WTC11 (cell line): Measurements from ENCODE around the gene RNF150. TPM values are rescaled to one million over a fixed set of nuclear protein-coding genes. Genes with fewer than 3 reads are reported as not detected.

ENCODE experiments used
- ATAC-seq: fragments of 200-7000 bp; cut with Tn5 transposase; 2 replicates; pipeline ENCODE4 v1.10.0; 2021; ENCODE audit warnings: mild to moderate bottlenecking, moderate library complexity
- CTCF ChIA-PET: fragments of 300-600 bp; sonication (Branson Sonifier 250); formaldehyde crosslinking; loops from one replicate; lab custom pipeline; 2021; ENCODE audit warnings: antibody characterized with exemption; lab: Charles Lee
- POLR2A ChIA-PET: fragments of 350-600 bp; sonication (Branson Sonifier 250); formaldehyde crosslinking; loops from one replicate; lab custom pipeline; 2021; ENCODE audit warnings: antibody characterized with exemption; lab: Charles Lee
- DNase-seq: peaks from one replicate; pipeline ENCODE4 v3.0.0; 2021; ENCODE audit warnings: low spot score
- H3K27ac Mint-ChIP-seq: 2 replicates; pipeline ENCODE4 v1.8.0; 2021; ENCODE audit warnings: mixed read lengths
- H3K27me3 Mint-ChIP-seq: 2 replicates; pipeline ENCODE4 v1.8.0; 2021; ENCODE audit warnings: low read depth, mild to moderate bottlenecking, moderate library complexity, mixed read lengths
- H3K36me3 Mint-ChIP-seq: 2 replicates; pipeline ENCODE4 v1.8.0; 2021; ENCODE audit warnings: mixed read lengths
- H3K4me1 Mint-ChIP-seq: 2 replicates; pipeline ENCODE4 v1.8.0; 2022; ENCODE audit warnings: mixed read lengths
- H3K4me3 Mint-ChIP-seq: 2 replicates; pipeline ENCODE4 v1.8.0; 2021; ENCODE audit warnings: mild to moderate bottlenecking, moderate library complexity, mixed read lengths
- H3K9me3 Mint-ChIP-seq: 2 replicates; pipeline ENCODE4 v1.8.0; 2021; ENCODE audit warnings: mixed read lengths
- CBFB ChIP-seq: sonication (generic); formaldehyde crosslinking; IDR thresholded peaks from 2 replicates; pipeline ENCODE4 v1.8.1; 2022; ENCODE audit warnings: mild to moderate bottlenecking, low read depth, missing genetic modification reagents
- ELF4 ChIP-seq: sonication (generic); formaldehyde crosslinking; IDR thresholded peaks from 2 replicates; pipeline ENCODE4 v1.8.1; 2022; ENCODE audit warnings: low read depth, mild to moderate bottlenecking, moderate library complexity, missing genetic modification reagents
- ESRRA ChIP-seq: sonication (generic); formaldehyde crosslinking; IDR thresholded peaks from 2 replicates; pipeline ENCODE4 v1.8.1; 2022; ENCODE audit warnings: mild to moderate bottlenecking, missing genetic modification reagents, borderline replicate concordance
- ETV6 ChIP-seq: sonication (generic); formaldehyde crosslinking; IDR thresholded peaks from 2 replicates; pipeline ENCODE4 v1.8.1; 2022; ENCODE audit warnings: mild to moderate bottlenecking, missing genetic modification reagents
- FOXJ3 ChIP-seq: sonication (generic); formaldehyde crosslinking; IDR thresholded peaks from 2 replicates; pipeline ENCODE4 v1.9.0; 2021; ENCODE audit warnings: missing genetic modification reagents, mild to moderate bottlenecking, borderline replicate concordance
- KAT7 ChIP-seq: sonication (generic); formaldehyde crosslinking; IDR thresholded peaks from 2 replicates; pipeline ENCODE4 v1.8.1; 2023; ENCODE audit warnings: missing genetic modification reagents, mild to moderate bottlenecking, borderline replicate concordance
- MAX ChIP-seq: sonication (generic); formaldehyde crosslinking; IDR thresholded peaks from 2 replicates; pipeline ENCODE4 v1.8.0; 2022; ENCODE audit warnings: mild to moderate bottlenecking, missing genetic modification reagents
- MLX ChIP-seq: sonication (generic); formaldehyde crosslinking; IDR thresholded peaks from 2 replicates; pipeline ENCODE4 v1.8.1; 2023; ENCODE audit warnings: mild to moderate bottlenecking, missing genetic modification reagents, moderate library complexity
- NFE2L1 ChIP-seq: sonication (generic); formaldehyde crosslinking; IDR thresholded peaks from 2 replicates; pipeline ENCODE4 v1.8.1; 2023; ENCODE audit warnings: missing genetic modification reagents
- RORB ChIP-seq: fragments of 250-450 bp; sonication (Bioruptor Pico); IDR thresholded peaks from 2 replicates; pipeline ENCODE4 v1.9.0; 2021; ENCODE audit warnings: mild to moderate bottlenecking
- TCF7 ChIP-seq: sonication (generic); formaldehyde crosslinking; IDR thresholded peaks from 2 replicates; pipeline ENCODE4 v1.8.0; 2022; ENCODE audit warnings: mild to moderate bottlenecking, low read depth, missing genetic modification reagents, moderate library complexity
- ZBTB43 ChIP-seq: sonication (generic); formaldehyde crosslinking; IDR thresholded peaks from 2 replicates; pipeline ENCODE4 v1.8.1; 2023; ENCODE audit warnings: mild to moderate bottlenecking, missing genetic modification reagents
- ZNF416 ChIP-seq: fragments of 250-450 bp; sonication (Bioruptor Pico); IDR thresholded peaks from 2 replicates; pipeline ENCODE4 v1.9.0; 2021; ENCODE audit warnings: mild to moderate bottlenecking, inconsistent platforms
- total RNA-seq: library from RNA; stranded (reverse); gene quantifications from 3 replicates; pipeline ENCODE4 v1.2.3, GENCODE V29; 2021
- TF ChIP-seq, protein P1 (sequence below): sonication (generic); formaldehyde crosslinking; IDR thresholded peaks from 2 replicates; pipeline ENCODE4 v1.8.0; 2022; ENCODE audit warnings: mild to moderate bottlenecking, missing genetic modification reagents
- TF ChIP-seq, protein P2 (sequence below): sonication (generic); formaldehyde crosslinking; IDR thresholded peaks from 2 replicates; pipeline ENCODE4 v1.8.1; 2023; ENCODE audit warnings: mild to moderate bottlenecking, moderate library complexity, missing genetic modification reagents
- TF ChIP-seq, protein P3 (sequence below): sonication (generic); formaldehyde crosslinking; IDR thresholded peaks from 2 replicates; pipeline ENCODE4 v1.8.0; 2022; ENCODE audit warnings: missing genetic modification reagents

RNF150 gene
- total RNA-seq, 1 experiment from 2014 or later, result 5.9 TPM

- no peaks in the 10 kb centered on the region for H3K9me3 Mint-ChIP-seq
- ATAC-seq, result no peak
- TF ChIP-seq ESRRA, result no peak
- no peak for TF ChIP-seq KAT7 (CRISPR knock-in tag)
- no peak for TF ChIP-seq ETV6 (CRISPR knock-in tag)
- no peak for TF ChIP-seq NFE2L1 (CRISPR knock-in tag)
- TF ChIP-seq, protein P1, sequence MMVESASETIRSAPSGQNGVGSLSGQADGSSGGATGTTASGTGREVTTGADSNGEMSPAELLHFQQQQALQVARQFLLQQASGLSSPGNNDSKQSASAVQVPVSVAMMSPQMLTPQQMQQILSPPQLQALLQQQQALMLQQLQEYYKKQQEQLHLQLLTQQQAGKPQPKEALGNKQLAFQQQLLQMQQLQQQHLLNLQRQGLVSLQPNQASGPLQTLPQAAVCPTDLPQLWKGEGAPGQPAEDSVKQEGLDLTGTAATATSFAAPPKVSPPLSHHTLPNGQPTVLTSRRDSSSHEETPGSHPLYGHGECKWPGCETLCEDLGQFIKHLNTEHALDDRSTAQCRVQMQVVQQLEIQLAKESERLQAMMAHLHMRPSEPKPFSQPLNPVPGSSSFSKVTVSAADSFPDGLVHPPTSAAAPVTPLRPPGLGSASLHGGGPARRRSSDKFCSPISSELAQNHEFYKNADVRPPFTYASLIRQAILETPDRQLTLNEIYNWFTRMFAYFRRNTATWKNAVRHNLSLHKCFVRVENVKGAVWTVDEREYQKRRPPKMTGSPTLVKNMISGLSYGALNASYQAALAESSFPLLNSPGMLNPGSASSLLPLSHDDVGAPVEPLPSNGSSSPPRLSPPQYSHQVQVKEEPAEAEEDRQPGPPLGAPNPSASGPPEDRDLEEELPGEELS (CRISPR knock-in tag), result no peak
- TF ChIP-seq, protein P2, sequence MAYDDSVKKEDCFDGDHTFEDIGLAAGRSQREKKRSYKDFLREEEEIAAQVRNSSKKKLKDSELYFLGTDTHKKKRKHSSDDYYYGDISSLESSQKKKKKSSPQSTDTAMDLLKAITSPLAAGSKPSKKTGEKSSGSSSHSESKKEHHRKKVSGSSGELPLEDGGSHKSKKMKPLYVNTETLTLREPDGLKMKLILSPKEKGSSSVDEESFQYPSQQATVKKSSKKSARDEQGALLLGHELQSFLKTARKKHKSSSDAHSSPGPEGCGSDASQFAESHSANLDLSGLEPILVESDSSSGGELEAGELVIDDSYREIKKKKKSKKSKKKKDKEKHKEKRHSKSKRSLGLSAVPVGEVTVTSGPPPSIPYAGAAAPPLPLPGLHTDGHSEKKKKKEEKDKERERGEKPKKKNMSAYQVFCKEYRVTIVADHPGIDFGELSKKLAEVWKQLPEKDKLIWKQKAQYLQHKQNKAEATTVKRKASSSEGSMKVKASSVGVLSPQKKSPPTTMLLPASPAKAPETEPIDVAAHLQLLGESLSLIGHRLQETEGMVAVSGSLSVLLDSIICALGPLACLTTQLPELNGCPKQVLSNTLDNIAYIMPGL (CRISPR knock-in tag), result no peak
- no peak for TF ChIP-seq ELF4 (CRISPR knock-in tag)
- no peak for TF ChIP-seq ZNF416 (CRISPR knock-in tag)
- no peak for TF ChIP-seq TCF7 (CRISPR knock-in tag)
- no peak for TF ChIP-seq CBFB (CRISPR knock-in tag)
- TF ChIP-seq, protein P3, sequence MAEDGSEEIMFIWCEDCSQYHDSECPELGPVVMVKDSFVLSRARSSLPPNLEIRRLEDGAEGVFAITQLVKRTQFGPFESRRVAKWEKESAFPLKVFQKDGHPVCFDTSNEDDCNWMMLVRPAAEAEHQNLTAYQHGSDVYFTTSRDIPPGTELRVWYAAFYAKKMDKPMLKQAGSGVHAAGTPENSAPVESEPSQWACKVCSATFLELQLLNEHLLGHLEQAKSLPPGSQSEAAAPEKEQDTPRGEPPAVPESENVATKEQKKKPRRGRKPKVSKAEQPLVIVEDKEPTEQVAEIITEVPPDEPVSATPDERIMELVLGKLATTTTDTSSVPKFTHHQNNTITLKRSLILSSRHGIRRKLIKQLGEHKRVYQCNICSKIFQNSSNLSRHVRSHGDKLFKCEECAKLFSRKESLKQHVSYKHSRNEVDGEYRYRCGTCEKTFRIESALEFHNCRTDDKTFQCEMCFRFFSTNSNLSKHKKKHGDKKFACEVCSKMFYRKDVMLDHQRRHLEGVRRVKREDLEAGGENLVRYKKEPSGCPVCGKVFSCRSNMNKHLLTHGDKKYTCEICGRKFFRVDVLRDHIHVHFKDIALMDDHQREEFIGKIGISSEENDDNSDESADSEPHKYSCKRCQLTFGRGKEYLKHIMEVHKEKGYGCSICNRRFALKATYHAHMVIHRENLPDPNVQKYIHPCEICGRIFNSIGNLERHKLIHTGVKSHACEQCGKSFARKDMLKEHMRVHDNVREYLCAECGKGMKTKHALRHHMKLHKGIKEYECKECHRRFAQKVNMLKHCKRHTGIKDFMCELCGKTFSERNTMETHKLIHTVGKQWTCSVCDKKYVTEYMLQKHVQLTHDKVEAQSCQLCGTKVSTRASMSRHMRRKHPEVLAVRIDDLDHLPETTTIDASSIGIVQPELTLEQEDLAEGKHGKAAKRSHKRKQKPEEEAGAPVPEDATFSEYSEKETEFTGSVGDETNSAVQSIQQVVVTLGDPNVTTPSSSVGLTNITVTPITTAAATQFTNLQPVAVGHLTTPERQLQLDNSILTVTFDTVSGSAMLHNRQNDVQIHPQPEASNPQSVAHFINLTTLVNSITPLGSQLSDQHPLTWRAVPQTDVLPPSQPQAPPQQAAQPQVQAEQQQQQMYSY, result no peak
- no peak overlapping the region for H3K4me3 Mint-ChIP-seq
- CTCF ChIA-PET, result no interaction called here
- H3K27me3 Mint-ChIP-seq, result no peaks in the 10 kb centered on the region
- no peak overlapping the region for H3K27ac Mint-ChIP-seq
- POLR2A ChIA-PET, result no interaction called here
- DNase-seq, result no peak
- H3K4me1 Mint-ChIP-seq, result no peaks in the 10 kb centered on the region
- no peaks in the 10 kb centered on the region for H3K36me3 Mint-ChIP-seq
Measured at GRCh38 chr4:141177171-141177570, 43.9 kb upstream of the RNF150 start.

- no peaks in the 10 kb centered on the region for H3K4me1 Mint-ChIP-seq
- H3K4me3 Mint-ChIP-seq, result no peak overlapping the region
- no peak overlapping the region for H3K27ac Mint-ChIP-seq
- H3K36me3 Mint-ChIP-seq, result no peaks in the 10 kb centered on the region
- ChIA-PET POLR2A (no interaction called here), CTCF (no interaction called here)
- no peaks in the 10 kb centered on the region; the same call in 1 of the 2 replicates for H3K9me3 Mint-ChIP-seq
- no peaks in the 10 kb centered on the region for H3K27me3 Mint-ChIP-seq
- no peak for ATAC-seq
- TF ChIP-seq ZBTB43 (CRISPR knock-in tag) (no peak), FOXJ3 (no peak), ETV6 (CRISPR knock-in tag) (no peak)
- DNase-seq, result no peak
Measured at GRCh38 chr4:141174457-141174856, 41.2 kb upstream of the RNF150 start.

- CTCF ChIA-PET, result no interaction called here
- Mint-ChIP-seq H3K4me3 (no peak overlapping the region), H3K27ac (no peak overlapping the region), H3K27me3 (peaks cover 9% of the 10 kb centered on the region), H3K36me3 (no peaks in the 10 kb centered on the region), H3K4me1 (no peaks in the 10 kb centered on the region), H3K9me3 (no peaks in the 10 kb centered on the region; the same call in none of the 2 replicates)
- TF ChIP-seq MAX (CRISPR knock-in tag), result no peak
- no peak for TF ChIP-seq ZBTB43 (CRISPR knock-in tag)
- no peak for TF ChIP-seq RORB
- TF ChIP-seq ZNF416 (CRISPR knock-in tag), result no peak
- no peak for TF ChIP-seq MLX (CRISPR knock-in tag)
- DNase-seq (no peak), ATAC-seq (no peak)
- POLR2A ChIA-PET, result no interaction called here
Measured at GRCh38 chr4:141170671-141171070, 37.4 kb upstream of the RNF150 start.
